ENCODE data around the gene RABGGTB.
"Not testable (repeated sequence)": the region's sequence is repeated elsewhere in the genome, so short reads cannot be mapped to it uniquely, and the experiment has no call there.

DNA sequence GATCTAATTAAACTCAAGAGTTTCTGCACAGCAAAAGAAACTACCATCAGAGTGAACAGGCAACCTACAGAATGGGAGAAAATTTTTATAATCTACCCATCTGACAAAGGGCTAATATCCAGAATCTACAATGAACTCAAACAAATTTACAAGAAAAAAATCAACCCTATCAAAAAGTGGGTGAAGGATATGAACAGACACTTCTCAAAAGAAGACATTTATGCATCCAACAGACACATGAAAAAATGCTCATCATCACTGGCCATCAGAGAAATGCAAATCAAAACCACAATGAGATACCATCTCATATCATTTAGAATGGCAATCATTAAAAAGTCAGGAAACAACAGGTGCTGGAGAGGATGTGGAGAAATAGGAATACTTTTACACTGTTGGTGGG, 28.8 kb upstream of the RABGGTB start:
- TF ChIP-seq GATA1 (IDR thresholded peaks at IDR 0.05; ENCODE audit: low read depth, low read length); POLR2A (IDR thresholded peaks at IDR 0.05; ENCODE audit: low read length): not testable (repeated sequence)

Data from erythroblast (primary cell).